HG03108 (cell line): ENCODE measurements around the gene ARHGAP1.
"Not testable (repeated sequence)": the region's sequence is repeated elsewhere in the genome, so short reads cannot be mapped to it uniquely, and the experiment has no call there.

Experiments used
- ATAC-seq: cut with Tn5 transposase; IDR thresholded peaks from one replicate; pipeline ENCODE4 v1.9.1; 2021; ENCODE audit warnings: moderate library complexity; ENCODE audit not compliant: unreplicated experiment

ARHGAP1 gene

DNA sequence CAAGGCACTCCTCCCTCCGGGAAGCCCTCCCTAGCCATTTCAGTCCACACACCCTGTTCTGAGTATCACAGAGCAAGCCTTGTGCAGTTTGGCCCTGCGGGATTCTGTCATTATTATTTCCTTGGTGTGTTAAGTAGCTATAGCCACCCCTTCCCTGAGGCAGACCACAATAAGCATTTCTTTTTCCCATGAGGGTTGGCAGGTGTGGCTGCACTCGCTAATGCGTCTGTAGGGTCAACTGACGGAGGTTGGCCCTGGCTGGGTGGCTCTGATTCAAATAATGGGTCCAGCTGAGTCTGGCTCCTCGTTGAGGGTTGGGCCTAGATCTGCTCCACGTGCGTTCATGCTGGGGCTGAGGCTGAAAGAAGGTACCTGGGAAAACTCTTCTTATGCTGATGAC lies 23.7 kb upstream of the ARHGAP1 start:
- no peak for ATAC-seq

DNA sequence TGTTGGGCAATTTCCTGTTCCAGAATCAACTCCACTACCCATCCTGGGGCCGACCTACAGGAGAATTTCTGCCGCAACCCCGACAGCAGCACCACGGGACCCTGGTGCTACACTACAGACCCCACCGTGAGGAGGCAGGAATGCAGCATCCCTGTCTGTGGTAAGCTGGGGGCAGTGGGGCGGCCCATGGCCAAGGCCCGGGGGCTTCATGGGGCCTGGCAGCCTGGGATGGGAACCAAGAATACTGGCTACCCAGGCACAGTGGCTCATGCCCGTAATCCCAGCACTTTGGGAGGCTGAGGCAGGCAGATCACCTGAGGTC lies 22.9 kb upstream of the ARHGAP1 start:
- ATAC-seq, result no peak

DNA sequence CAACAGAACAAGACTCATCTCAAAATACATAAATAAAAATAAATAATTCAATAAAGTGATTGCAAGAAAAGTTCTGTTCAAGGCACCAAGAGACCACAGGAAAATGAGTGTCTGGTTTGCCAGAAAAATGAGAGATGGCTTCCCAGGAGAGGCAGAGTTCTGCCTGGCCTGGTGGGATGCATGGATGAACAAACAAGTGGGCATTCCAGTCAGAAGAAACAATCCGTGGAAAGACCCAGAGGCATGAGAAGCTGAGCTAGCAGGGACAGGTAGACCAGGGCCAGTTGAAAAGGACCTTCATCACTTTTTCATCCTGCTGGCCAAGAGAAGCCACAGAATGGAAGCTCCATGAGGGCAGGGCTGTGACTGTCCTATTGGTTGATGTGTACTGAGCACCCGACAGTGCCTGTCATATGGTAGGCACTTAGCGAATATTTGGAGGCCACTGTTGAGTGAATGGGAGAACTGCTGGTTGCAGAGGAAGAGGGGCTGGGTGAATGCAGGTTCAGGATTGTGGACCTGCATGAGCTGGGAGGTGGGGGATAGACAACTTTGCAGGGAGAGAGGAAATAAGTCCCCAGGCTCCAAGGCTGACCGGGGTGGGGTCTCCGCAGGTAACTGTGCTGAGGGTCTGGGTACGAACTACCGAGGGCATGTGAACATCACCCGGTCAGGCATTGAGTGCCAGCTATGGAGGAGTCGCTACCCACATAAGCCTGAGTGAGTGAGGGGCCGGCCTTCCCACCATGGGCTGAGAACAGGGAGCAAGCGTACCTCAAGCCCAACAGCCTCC lies 22.3 kb upstream of the ARHGAP1 start:
- no peak for ATAC-seq

DNA sequence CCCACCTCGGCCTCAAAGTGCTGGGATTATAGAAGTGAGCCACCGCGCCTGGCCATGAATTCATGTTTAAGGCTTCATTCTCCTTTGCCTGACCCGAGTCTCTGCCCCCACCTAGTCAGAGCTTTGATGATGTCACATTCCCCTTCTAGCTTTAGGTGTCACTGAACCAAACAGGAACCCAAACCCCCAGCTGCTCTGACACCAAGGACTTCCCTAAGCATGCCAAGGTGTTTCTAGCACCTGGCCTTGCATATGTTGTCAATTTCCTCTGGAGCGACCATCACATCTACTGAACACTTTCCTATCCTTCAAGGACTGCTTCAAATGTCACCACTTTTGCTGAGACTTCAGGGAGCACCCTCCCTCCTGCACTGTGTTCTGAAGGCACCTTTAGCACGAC lies 20.9 kb upstream of the ARHGAP1 start:
- ATAC-seq, result no peak

DNA sequence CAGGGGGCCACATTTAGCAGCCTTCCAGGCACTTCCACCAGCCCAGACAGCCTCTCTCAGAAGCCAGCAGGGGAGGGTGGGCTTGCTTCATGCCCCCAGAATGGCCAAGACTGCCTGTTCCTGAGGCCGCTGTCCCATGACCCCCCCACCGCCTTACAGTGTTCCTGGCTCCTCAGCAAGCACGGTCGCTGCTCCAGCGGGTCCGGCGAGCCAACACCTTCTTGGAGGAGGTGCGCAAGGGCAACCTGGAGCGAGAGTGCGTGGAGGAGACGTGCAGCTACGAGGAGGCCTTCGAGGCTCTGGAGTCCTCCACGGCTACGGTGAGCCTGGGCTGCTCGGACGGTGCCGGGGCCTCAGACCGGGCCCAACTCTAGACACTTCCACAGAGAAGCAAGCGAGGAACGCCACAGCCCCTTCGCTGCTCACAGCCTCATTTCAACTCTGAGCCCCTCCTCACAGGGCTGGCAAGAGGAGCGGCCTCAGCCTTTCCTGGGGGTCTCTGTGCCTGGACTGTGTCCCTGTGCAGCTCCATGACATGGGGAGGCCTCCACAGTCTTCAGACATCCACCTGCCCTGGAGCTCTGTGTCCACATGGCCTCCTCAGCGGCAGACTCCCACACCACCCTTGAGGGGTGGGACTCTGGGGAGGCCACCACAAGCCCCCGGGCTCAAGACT lies 19.3 kb upstream of the ARHGAP1 start:
- ATAC-seq, result no peak

DNA sequence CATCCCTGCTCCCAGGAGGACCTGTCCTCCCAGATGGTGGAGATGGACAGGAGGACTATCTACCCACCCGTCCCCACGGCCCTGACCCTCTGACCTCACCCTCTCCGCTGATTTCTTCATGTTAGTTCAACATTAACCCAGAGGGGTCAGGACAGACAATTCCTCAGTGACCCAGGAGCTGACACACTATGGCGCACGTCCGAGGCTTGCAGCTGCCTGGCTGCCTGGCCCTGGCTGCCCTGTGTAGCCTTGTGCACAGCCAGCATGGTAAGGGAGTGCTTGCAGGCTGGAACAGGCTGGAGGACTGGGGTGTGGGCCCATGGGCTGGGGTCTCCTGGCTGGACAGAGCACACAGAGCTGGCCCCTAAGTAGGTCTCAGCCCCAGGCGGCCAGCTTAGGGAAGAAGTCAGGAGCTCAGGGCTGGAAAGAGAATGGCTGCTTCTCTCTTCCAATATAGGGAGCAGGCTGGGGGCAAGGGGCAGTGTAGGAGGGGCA lies 18.7 kb upstream of the ARHGAP1 start, which contains the start of gene F2:
TSS of gene F2 (plus strand) at position 166 of the 495 bp plus-strand sequence. CDS start at position 189, 23 bp downstream.
- no peak for ATAC-seq

DNA sequence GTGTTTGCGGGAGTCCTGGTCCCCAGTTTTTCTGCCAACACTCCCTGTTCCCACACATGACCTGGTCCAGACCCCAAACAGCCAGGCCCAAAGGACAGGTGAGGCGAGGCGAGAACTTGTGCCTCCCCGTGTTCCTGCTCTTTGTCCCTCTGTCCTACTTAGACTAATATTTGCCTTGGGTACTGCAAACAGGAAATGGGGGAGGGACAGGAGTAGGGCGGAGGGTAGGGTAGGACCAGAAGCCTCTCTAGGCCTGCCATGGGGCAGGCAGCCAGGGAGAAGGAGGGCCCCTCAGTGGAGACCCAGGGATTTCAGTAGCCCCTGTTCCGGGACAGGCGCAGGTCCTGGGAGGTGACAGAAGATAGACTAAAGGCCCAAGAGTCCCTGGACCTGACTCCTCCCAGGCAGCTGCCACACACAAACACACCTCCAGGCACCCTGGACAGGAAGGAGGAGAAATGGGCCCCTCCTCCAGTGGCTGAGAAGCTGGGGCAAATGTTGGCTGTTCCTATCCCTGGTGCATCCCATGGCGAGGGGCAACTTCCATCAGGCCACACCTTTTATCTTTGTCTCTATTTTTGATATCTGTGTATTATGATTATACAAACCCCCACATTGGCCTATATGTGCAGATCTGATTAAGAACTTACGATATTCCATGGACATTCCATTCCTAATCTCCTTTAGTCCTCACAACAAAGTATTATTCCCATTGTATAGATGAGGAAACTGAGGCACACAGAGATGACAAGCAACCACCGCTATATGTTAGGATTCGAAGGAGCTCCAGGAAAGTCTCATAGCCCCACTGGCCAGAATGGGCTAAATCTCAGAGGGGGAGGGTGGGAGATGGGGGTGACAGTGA lies 18.0 kb upstream of the ARHGAP1 start:
- ATAC-seq, result no peak

DNA sequence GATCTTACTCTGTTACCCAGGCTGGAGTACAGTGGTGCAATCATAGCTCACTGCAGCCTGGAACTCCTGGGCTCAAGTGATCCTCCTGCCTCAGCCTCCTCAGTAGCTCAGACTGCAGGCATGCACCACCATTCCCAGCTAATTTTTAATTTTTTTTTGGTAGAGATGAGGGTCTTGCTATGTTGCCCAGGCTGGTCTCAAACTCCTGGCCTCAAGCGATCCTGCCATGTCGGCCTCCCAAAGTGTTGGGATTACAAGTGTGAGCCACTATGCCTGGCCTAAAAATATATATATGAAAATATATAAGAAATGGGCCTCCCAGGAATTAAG lies 17.4 kb upstream of the ARHGAP1 start:
- ATAC-seq, result not testable (repeated sequence)

DNA sequence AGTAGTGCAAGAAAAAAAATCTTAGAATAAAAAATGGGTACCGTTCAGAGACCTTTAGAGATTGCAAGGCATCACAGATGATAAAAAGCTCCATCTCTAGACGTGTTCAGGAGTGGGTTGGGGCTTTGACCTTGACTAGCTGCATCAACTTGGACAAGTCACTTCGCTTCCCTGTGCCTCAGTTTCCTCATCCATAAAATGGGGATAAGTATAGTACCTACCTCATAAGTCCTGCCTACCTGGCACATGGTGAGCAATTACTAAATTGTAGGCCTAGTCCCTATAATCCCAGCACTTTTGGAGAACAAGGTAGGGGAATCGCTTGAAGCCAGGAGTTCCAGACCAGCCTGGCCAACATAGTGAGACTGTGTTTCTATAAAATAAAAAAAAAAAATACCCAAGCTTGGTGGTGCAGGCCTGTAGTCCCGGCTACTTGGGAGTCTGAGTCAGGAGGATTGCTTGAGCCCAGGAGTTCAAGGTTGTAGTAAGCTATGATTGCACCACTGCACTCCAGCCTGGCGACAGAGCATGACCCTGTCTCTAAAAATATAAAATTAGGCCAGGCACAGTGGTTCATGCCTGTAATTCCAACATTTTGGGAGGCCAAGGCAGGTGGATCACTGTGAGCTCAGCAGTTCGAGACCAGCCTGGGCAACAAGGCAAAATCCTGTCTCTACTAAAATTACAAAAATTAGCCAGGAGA lies 12.6 kb upstream of the ARHGAP1 start:
- ATAC-seq, result no peak

DNA sequence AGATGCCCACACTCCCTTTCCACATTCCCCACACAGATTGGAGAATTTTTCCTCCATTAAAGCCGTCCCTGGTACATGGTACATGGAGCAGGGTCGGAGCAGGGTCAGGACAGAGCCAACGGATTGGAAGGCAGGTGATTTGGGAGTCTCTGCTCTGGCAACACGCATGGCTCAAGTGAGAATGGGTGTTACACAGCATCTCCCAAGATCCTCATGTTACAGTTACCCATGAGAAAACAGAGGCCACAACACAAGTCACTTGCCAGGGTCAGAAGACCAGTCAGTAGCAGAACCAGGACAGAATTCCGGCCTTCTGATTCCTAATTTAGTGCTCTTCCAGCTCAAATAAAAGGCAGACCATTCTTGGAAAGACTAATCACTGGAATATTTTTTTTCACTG lies 10.9 kb upstream of the ARHGAP1 start:
- ATAC-seq, result no peak

DNA sequence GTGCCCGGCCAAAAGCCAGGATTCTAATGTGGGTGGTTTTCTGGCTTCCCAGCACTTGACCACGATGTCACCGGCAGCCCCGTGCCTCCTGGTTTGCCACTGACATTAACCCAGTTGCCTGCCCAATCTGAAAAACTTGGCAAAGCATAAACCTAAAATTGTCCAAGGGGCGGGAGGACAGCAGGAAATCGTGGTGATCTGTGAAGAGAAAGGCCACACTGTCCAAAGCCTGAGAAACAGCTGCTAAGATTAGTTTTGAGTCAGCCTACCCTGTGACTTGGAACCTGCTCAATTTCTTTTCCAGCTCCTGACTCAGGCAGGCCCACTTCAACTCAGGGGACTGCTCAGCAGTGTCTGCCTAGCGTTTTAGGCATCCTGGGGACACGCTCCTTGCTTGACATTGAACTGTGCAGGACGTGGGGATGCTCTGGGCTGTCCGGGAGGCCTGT lies 10.4 kb upstream of the ARHGAP1 start:
- ATAC-seq, result no peak

DNA sequence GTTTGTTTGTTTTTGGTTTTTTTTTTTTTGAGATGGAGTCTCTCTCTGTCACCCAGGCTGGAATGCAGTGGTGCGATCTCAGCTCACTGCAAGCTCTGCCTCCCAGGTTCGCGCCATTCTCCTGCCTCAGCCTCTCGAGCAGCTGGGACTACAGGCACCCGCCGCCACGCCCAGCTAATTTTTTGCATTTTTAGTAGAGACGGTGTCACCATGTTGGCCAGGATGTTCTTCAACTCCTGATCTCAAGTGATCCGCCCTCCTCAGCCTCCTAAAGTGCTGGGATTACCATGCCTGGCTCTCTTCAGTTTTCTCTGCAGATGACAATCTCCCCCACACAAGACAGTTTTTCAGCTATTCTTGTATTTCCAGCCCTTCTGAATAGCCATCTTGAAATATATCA lies 8.9 kb upstream of the ARHGAP1 start:
- not testable (repeated sequence) for ATAC-seq

DNA sequence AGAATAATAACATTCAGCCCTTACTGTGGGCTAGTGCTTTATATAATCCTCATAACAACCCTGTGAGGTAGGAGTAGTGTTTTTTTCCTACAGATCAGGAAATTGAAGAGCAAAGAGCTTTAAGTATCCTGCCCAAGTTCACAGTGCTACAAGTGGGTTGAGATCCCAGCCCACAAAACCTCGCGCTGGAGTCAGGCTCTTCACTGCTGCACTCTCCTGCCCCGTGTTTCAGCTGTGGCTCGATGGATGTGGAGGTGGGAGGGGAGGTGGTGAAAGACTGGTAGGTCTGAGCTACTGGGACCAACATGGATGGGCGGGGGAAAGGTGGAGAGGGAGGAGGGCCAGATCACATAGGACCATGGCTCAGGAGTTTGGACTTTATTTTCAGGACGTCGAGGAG lies 6.5 kb upstream of the ARHGAP1 start:
- ATAC-seq, result no peak

DNA sequence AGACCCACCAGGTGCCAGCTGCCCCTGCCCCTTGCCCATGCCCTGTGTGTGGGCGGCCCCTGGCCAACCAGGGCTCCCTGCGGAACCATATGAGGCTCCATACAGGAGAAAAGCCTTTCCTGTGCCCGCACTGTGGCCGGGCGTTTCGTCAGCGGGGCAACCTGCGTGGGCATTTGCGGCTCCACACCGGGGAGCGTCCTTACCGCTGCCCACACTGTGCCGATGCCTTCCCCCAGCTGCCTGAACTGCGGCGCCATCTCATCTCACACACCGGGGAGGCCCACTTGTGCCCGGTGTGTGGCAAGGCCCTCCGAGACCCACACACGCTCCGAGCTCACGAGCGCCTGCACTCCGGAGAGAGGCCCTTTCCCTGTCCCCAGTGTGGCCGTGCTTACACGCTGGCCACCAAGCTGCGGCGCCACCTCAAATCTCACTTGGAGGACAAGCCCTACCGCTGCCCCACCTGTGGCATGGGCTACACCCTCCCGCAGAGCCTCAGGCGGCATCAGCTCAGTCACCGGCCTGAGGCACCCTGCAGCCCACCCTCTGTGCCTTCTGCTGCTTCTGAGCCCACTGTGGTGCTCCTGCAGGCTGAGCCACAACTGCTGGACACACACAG lies 4.8 kb upstream of the ARHGAP1 start:
- ATAC-seq, result no peak

DNA sequence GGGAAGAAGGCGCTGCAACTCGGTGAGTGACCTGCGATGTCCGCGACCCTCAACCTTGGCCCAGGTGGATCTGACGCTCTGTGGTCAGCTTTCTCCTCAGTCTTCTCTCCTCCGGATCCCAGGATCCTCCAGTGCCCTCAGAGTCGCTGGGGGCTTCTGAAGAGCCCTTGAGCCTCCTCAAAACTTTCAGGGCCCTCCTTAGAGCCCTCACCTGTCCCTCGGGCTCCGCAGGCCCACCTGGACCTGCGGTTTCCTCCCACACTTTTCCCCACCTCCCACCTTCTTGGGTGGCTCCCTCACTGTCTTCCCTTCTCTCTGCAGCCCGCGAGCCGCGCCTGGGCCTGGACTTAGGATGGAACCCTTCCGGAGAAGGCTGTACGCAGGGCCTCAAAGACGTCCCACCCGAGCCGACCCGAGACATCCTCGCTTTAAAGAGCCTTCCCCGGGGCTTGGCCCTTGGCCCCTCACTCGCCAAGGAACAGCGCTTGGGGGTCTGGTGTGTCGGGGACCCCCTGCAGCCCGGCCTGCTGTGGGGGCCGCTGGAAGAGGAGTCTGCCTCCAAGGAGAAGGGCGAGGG lies 747 bp upstream of the ARHGAP1 start:
- no peak for ATAC-seq

DNA sequence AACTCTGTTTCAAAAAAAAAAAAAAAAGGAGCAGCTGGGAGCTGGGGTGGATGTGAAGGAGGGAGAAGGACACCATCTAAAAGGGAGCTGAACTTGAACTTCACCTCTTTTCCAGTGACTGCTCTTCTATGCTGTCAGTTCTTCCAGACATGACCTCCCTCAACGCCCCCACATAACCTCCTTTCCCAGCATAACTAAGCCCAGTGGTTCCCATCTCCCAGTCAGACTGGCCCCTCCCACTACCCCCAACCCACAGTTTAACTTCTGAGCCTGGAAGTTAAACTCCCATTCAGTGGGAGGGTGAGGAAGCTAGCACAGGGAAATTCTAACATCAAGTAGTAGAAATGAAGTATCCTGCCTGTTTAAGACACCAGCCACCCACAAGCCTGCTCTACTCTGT lies 1.8 kb downstream of the ARHGAP1 start:
- no peak for ATAC-seq

DNA sequence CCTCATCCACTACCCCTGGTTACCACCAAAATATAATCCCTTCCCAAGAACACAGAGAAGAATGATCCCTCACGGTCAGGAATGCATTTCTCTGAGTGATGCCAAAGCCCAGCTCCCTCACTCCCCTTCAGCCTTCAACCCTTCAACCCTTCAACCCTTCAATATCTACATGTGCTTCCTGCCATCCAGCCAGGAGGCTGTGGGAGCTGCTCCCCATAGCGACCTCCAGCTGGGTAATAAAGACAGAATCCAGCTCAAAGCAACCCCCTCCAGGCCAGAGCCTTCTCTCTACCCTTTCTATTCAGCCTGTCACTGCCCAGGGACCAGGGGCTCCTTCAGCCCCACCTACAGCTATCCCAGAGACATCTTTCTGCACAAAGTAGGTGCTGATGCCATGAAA lies 2.7 kb downstream of the ARHGAP1 start:
- ATAC-seq, result no peak

DNA sequence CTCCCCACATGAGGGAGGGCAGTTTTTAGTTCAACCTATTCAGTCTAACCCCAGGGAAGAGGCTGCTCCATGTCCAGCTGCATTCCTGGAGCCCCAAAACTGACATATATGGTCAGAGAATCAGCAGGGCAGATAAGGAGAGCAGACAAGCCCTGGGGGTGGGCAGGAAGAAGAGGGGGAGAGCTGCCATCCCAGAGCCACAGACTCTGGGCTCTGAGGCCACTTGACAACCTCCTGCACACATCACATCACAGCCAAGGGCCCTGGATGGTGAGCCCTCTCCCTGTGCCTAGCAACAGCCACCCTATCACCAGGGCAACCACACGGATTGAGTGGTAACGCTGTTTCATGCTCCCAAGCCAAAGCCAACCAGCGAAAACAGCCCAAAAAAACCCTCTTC lies 3.1 kb downstream of the ARHGAP1 start:
- ATAC-seq, result no peak

DNA sequence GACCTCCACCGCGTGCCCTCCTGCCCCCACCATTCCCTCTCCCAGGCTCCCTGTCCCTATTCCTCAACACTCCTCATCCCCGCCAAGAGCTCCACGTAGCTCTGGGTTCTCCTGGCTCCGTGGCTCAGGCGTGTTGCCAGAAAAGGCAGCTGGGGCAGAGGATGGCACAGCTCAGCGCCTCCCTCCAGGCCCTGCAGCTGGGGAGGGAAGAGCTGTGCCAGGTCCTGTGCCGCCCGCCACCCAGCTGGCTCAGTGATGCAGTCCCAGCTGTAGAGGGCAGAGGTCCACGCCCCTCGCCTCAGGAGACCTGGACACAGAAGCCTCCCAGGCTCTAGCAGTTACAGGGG lies 4.2 kb downstream of the ARHGAP1 start:
- ATAC-seq, result no peak
